AG04449 (cell line): Measurements from ENCODE around the gene MAGEB16.

Source experiments
- CTCF ChIA-PET: fragments of 350-600 bp; formaldehyde crosslinking; extraction: SDS; loops from one replicate; lab custom pipeline; 2021; ENCODE audit warnings: antibody characterized with exemption; lab: Yijun Ruan, JAX
- POLR2A ChIA-PET: fragments of 400-600, 350-600 bp; formaldehyde crosslinking; extraction: SDS; loops from one replicate; lab custom pipeline; 2020; ENCODE audit warnings: antibody characterized with exemption, inconsistent platforms; lab: Yijun Ruan, JAX
- DNase-seq: peaks from one replicate; pipeline ENCODE4 v3.0.0-alpha.2; 2010; ENCODE audit warnings: low read depth, low spot score
- H3K4me3 ChIP-seq: 2 replicates; pipeline ENCODE4 v1.5.1; 2011; ENCODE audit warnings: low read depth, mild to moderate bottlenecking, control low read depth, low read length
- TF ChIP-seq, protein P1 (sequence below): IDR thresholded peaks from one replicate; pipeline ENCODE4 v1.5.1; 2011; ENCODE audit warnings: mild to moderate bottlenecking, moderate library complexity, low read length, control low read depth, inconsistent platforms; ENCODE audit not compliant: insufficient read depth; ENCODE audit errors: missing control alignments

MAGEB16 gene

DNA sequence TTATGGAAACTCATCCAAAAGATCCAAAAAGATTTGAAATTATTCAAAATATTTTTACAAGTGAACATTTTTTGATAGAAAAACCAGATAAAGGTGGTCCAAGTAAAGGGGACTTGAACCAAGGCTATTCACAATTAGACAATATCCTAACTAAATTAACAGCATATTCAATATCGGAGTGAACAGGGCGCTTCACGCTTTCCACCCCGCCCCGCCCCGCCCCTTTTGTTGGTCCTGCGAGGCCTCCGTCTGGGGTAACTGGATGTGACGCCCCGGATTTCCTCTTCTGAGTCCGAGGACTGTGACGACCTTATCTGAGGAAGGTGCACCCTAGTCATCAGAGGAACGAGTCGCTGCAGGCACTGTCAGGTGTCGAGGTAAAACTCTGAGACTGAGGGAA, at the start of gene MAGEB16:
TSS of gene MAGEB16 (plus strand) at position 301 of the 400 bp plus-strand sequence. CDS start 3,855 bp downstream, outside the sequence.
- TF ChIP-seq, protein P1, sequence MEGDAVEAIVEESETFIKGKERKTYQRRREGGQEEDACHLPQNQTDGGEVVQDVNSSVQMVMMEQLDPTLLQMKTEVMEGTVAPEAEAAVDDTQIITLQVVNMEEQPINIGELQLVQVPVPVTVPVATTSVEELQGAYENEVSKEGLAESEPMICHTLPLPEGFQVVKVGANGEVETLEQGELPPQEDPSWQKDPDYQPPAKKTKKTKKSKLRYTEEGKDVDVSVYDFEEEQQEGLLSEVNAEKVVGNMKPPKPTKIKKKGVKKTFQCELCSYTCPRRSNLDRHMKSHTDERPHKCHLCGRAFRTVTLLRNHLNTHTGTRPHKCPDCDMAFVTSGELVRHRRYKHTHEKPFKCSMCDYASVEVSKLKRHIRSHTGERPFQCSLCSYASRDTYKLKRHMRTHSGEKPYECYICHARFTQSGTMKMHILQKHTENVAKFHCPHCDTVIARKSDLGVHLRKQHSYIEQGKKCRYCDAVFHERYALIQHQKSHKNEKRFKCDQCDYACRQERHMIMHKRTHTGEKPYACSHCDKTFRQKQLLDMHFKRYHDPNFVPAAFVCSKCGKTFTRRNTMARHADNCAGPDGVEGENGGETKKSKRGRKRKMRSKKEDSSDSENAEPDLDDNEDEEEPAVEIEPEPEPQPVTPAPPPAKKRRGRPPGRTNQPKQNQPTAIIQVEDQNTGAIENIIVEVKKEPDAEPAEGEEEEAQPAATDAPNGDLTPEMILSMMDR, result no peak

DNA sequence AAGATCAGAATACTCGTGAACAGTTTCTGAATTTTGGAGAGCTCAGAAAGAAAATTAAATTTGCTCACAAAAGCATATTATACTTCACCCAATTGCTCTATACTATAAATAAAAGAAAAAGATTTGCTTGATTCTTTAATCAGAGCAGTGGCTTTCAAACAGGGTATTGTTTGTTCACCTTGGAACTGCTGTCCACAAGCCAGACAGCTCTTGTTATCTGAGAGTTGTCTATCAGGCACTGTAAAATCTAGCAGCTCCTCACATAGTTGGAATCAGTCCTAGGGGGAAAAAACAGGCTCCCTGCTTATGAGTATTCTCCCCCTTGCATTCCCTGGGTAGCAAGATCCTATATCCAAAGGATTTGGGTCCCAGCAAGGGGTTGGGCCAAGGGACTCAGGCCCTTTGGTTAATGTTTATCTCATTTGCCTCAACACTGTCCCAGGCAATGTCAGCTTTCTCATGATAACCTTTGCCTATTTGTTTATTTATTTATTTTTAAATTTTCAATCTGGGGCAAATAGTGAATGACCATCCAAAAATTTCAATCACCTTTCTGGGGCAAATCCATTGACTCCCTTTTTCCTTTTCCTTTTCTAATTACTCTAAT, 24.1 kb upstream of the MAGEB16 start:
- DNase-seq, result no peak
- TF ChIP-seq, protein P1, result no peak
- ChIA-PET POLR2A (no interaction called here), CTCF (no interaction called here)
- no peak overlapping the region for H3K4me3 ChIP-seq

More for the DNA sequence above, at the start of gene MAGEB16:
- ChIA-PET POLR2A (no interaction called here), CTCF (no interaction called here)
- H3K4me3 ChIP-seq, result no peak within 1 kb of the TSS
- DNase-seq, result no peak

DNA sequence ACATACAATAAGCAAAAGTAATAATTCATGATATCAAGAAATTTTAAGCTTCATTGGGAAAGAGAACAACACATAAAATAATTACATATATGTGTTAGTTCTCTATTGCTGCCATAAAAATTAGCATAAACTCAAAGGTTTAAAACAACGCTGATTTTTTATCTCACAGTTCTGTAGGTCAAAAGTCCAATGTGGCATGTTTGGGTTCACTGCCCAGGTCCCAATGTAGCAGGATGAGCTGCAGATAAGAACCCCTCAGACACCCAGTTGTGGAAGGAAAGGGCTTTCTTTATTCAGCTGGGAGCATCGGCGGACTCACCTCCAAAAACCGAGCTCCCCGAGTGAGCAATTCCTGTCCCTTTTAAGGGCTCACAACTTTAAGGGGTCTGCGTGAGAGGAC, 13.1 kb upstream of the MAGEB16 start:
- ChIA-PET CTCF (no interaction called here), POLR2A (no interaction called here)
- TF ChIP-seq, protein P1, result no peak
- no peak for DNase-seq
- H3K4me3 ChIP-seq, result no peak overlapping the region

DNA sequence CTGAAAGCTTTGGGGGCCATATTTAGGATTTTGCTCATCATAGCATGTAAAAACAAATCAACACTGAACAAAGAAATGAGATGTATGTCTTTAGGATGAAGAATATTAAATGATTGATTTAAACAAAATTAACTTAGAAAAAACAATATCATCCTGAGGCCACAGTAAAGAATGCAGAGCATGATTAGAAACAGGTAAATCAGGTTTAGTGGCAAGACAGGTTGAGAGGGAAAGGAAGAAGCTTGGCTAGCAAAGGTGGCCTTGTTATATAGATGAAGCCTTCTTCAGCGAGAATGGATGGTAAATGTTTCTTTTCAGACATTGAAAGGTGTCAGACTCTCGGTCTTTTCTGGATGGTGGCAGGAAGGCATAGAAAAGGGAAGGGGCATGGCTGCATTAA, 11.9 kb upstream of the MAGEB16 start:
- ChIA-PET POLR2A (no interaction called here), CTCF (no interaction called here)
- no peak for DNase-seq
- H3K4me3 ChIP-seq, result no peak overlapping the region
- TF ChIP-seq, protein P1, result no peak

DNA sequence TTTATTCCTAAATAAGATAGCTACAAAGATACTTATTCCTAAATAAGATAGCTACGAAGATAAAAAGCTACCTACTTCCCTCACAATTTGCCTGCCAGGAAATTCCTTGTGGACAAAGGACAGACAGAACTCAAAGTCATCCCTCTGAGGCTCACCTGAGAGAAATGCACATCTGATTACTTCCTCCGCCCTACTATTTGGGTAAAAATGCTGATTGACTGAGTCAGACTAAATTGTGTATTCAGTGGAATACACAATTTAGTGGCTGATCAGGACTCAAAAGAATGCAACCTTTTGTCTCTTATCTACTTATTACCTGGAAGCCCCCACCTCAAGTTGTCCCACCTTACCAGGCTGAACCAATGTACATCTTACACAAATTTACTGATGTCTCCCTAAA, 10.3 kb upstream of the MAGEB16 start:
- H3K4me3 ChIP-seq, result no peak overlapping the region
- TF ChIP-seq, protein P1, result no peak
- ChIA-PET CTCF (no interaction called here), POLR2A (no interaction called here)
- DNase-seq, result no peak

DNA sequence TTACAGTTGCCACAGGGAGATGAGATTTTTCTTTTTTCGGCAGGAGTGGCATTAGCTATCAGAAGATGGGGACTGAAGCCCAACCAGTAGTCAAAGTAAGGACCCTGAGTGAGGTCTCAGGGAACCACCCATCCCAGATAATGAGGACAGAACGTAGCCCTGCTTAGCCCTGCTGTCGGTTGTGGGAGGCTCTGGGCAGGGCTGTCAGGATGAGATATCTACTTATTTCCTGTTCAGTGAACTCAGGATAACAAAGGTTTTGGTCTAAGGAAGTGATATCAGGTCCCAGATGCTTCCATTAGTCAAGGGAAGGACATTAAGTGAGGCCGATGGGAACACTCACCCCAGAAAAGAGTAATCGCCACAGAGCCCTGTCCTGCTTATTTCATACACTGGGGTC, 2.3 kb downstream of the MAGEB16 start:
- TF ChIP-seq, protein P1, result no peak
- POLR2A ChIA-PET, result no interaction called here

More for the DNA sequence above, 2.3 kb downstream of the MAGEB16 start:
- DNase-seq, result no peak
- CTCF ChIA-PET, result no interaction called here
- no peak overlapping the region for H3K4me3 ChIP-seq
